Hepatocyte (in vitro differentiated cells): ENCODE results near the gene ZBTB7C. TPM values are rescaled to one million over a fixed set of nuclear protein-coding genes. Genes with fewer than 3 reads are reported as not detected.

Experiments
- DNase-seq: peaks from one replicate; pipeline ENCODE4 v3.0.0-alpha.2; 2016; ENCODE audit warnings: low spot score
- H2AFZ ChIP-seq: fragments of 200-600 bp; sonication (generic); 2 replicates; pipeline ENCODE4 v1.6.0; 2016; ENCODE audit warnings: antibody characterized with exemption, mild to moderate bottlenecking
- H3K27ac ChIP-seq: fragments of 200-600 bp; sonication (generic); 2 replicates; pipeline ENCODE4 v1.5.1; 2016; ENCODE audit warnings: mild to moderate bottlenecking
- H3K27me3 ChIP-seq: fragments of 200-600 bp; sonication (generic); 2 replicates; pipeline ENCODE4 v1.6.1; 2016
- H3K36me3 ChIP-seq: fragments of 200-600 bp; sonication (generic); replicated peaks from 2 replicates; pipeline ENCODE4 v1.5.1; 2016; ENCODE audit warnings: low read depth; ENCODE audit not compliant: insufficient read depth
- H3K4me1 ChIP-seq: fragments of 200-600 bp; sonication (generic); 2 replicates; pipeline ENCODE4 v1.5.1; 2016; ENCODE audit warnings: mild to moderate bottlenecking, moderate library complexity; ENCODE audit not compliant: insufficient read depth
- H3K4me2 ChIP-seq: fragments of 200-600 bp; sonication (generic); 2 replicates; pipeline ENCODE4 v1.6.0; 2016
- H3K4me3 ChIP-seq: fragments of 200-600 bp; sonication (generic); 2 replicates; pipeline ENCODE4 v1.5.1; 2016; ENCODE audit warnings: mild to moderate bottlenecking
- H3K79me2 ChIP-seq: fragments of 200-600 bp; sonication (generic); 2 replicates; pipeline ENCODE4 v1.6.0; 2017; ENCODE audit warnings: mild to moderate bottlenecking
- H3K9me2 ChIP-seq: fragments of 200-600 bp; sonication (generic); replicated peaks from 2 replicates; pipeline ENCODE4 v1.6.0; 2017; ENCODE audit warnings: mild to moderate bottlenecking; ENCODE audit not compliant: insufficient read depth
- H3K9me3 ChIP-seq: fragments of 200-600 bp; sonication (generic); 2 replicates; pipeline ENCODE4 v1.5.1; 2016; ENCODE audit warnings: low read depth, mild to moderate bottlenecking
- H4K20me1 ChIP-seq: fragments of 200-600 bp; sonication (generic); 2 replicates; pipeline ENCODE4 v1.6.0; 2016; ENCODE audit warnings: mild to moderate bottlenecking; ENCODE audit not compliant: insufficient read depth, poor library complexity, severe bottlenecking
- EZH2 ChIP-seq: fragments of 200-600 bp; sonication (generic); IDR thresholded peaks from 2 replicates; pipeline ENCODE4 v1.6.1; 2016; ENCODE audit warnings: antibody characterized with exemption, mild to moderate bottlenecking, borderline replicate concordance
- EZH2phosphoT487 ChIP-seq: fragments of 200-600 bp; sonication (generic); IDR thresholded peaks from one replicate; pipeline ENCODE4 v1.6.1; 2018; ENCODE audit warnings: antibody characterized with exemption, mild to moderate bottlenecking, low read depth, moderate library complexity; ENCODE audit not compliant: unreplicated experiment, severe bottlenecking
- WGBS: methylation state at CpG from one replicate; pipeline ENCODE4 v1.1.6; 2016; ENCODE audit warnings: low lambda C conversion rate; ENCODE audit errors: missing lambda C conversion rate; 5-methylcytosine and 5-hydroxymethylcytosine counted together
- polyA plus RNA-seq: library from polyadenylated mRNA; unstranded; fragments of >200 nt; fragmentation: Nextera tagmentation; extraction: Ambion mirVana; gene quantifications from 2 replicates; pipeline ENCODE4 v1.2.1, GENCODE V29; 2016
- total RNA-seq: library from RNA; depleted of rRNA; stranded (reverse); fragments of >200 nt; gene quantifications from 2 replicates; pipeline ENCODE4 v1.2.3, GENCODE V29; 2014
- TF ChIP-seq, protein P1 (sequence below): fragments of 200-600 bp; sonication (generic); IDR thresholded peaks from 2 replicates; pipeline ENCODE4 v1.5.1; 2016; ENCODE audit warnings: antibody characterized with exemption, mild to moderate bottlenecking; ENCODE audit not compliant: poor library complexity

The ZBTB7C gene
- total and polyA plus RNA-seq, 2 experiments from 2014 or later, result 0.70 to 1.0 TPM

- Histone ChIP-seq H3K4me2 (no peak overlapping the region), H3K4me1 (no peaks in the 10 kb centered on the region), H3K79me2 (no peaks in the 10 kb centered on the region), H3K9me3 (no peaks in the 10 kb centered on the region), H3K27me3 (peaks cover 35% of the 10 kb centered on the region), H3K4me3 (no peak overlapping the region), H3K36me3 (no peaks in the 10 kb centered on the region), H3K9me2 (no peaks in the 10 kb centered on the region), H3K27ac (no peak overlapping the region), H4K20me1 (no peaks in the 10 kb centered on the region), H2AFZ (no peak overlapping the region)
- DNase-seq, result no peak
- TF ChIP-seq EZH2phosphoT487, result no peak
- TF ChIP-seq, protein P1, sequence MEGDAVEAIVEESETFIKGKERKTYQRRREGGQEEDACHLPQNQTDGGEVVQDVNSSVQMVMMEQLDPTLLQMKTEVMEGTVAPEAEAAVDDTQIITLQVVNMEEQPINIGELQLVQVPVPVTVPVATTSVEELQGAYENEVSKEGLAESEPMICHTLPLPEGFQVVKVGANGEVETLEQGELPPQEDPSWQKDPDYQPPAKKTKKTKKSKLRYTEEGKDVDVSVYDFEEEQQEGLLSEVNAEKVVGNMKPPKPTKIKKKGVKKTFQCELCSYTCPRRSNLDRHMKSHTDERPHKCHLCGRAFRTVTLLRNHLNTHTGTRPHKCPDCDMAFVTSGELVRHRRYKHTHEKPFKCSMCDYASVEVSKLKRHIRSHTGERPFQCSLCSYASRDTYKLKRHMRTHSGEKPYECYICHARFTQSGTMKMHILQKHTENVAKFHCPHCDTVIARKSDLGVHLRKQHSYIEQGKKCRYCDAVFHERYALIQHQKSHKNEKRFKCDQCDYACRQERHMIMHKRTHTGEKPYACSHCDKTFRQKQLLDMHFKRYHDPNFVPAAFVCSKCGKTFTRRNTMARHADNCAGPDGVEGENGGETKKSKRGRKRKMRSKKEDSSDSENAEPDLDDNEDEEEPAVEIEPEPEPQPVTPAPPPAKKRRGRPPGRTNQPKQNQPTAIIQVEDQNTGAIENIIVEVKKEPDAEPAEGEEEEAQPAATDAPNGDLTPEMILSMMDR, result no peak
- no peak for TF ChIP-seq EZH2
- 85% methylated on average over 5 of the region's 5 CpGs for WGBS
These were observed 12.6 kb downstream of the ZBTB7C start for GRCh38 chr18:48396561-48396960.

DNA sequence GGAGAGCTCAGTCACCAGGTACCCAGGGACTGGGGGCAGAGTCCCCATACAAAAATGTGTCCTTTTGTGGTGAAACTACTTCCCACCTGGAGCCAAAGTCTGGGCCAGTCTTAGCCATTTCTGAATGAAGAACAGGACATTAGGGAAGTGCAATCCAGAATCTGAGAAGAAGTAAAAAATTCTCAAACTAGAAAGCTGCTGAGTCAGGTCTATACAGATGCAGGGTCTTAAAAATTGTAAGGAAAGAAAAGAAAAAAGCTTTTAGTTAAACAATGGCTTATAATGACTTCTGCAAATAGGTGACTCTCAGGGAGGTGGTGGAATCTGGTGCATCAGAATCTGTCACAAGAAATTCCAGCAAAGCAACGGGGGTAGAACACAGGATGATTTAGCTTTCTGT lies 13.5 kb downstream of the ZBTB7C start:
- DNase-seq, result no peak
- no peaks in the 10 kb centered on the region for H3K36me3 ChIP-seq
- TF ChIP-seq, protein P1, result no peak
- TF ChIP-seq EZH2 (no peak), EZH2phosphoT487 (no peak)
- WGBS, result 56% methylated on average over 1 of the region's 1 CpG
- no peaks in the 10 kb centered on the region for H3K79me2 ChIP-seq
- no peak overlapping the region for H3K4me2 ChIP-seq
- H3K9me3 ChIP-seq, result no peaks in the 10 kb centered on the region
- peaks cover 35% of the 10 kb centered on the region for H3K27me3 ChIP-seq
- H4K20me1 ChIP-seq, result no peaks in the 10 kb centered on the region
- H3K27ac ChIP-seq, result no peak overlapping the region
- H3K9me2 ChIP-seq, result no peaks in the 10 kb centered on the region
- no peaks in the 10 kb centered on the region for H3K4me1 ChIP-seq
- H2AFZ ChIP-seq, result no peak overlapping the region
- H3K4me3 ChIP-seq, result no peak overlapping the region

DNA sequence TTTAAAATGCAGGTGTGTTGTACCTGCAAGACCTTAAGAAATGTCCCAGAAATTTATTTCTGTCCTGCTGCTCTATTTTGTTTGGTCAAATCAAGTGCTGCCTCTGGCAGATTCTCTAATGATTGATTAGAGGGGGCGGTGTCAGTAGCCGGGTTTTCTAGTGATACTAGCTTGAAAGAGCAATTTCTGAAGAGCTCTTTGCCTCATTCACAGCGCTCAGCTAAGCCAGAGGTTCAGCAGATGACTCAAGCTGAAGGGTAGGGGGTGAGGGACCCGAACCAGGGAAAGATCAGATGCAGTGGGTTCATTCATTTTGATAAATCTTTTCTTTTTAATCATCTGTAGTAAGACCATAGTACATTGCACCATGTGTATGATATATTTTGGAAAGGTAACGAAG lies 15.0 kb downstream of the ZBTB7C start:
- TF ChIP-seq EZH2, result no peak
- TF ChIP-seq EZH2phosphoT487, result no peak
- TF ChIP-seq, protein P1, result no peak
- Histone ChIP-seq H3K4me2 (no peak overlapping the region), H3K9me2 (no peaks in the 10 kb centered on the region), H3K4me1 (no peaks in the 10 kb centered on the region), H2AFZ (no peak overlapping the region), H4K20me1 (no peaks in the 10 kb centered on the region), H3K27me3 (peaks cover 31% of the 10 kb centered on the region), H3K9me3 (no peaks in the 10 kb centered on the region), H3K27ac (no peak overlapping the region), H3K36me3 (no peaks in the 10 kb centered on the region), H3K79me2 (no peaks in the 10 kb centered on the region), H3K4me3 (no peak overlapping the region)
- no peak for DNase-seq
- 68% methylated on average over 5 of the region's 5 CpGs for WGBS

- TF ChIP-seq EZH2phosphoT487, result no peak
- no peak for TF ChIP-seq EZH2
- TF ChIP-seq, protein P1, result no peak
- DNase-seq, result no peak
- H4K20me1 ChIP-seq, result no peaks in the 10 kb centered on the region
- no peak overlapping the region for H3K27ac ChIP-seq
- H3K9me3 ChIP-seq, result no peaks in the 10 kb centered on the region
- no peaks in the 10 kb centered on the region for H3K36me3 ChIP-seq
- no peak overlapping the region for H3K4me2 ChIP-seq
- no peaks in the 10 kb centered on the region for H3K4me1 ChIP-seq
- no peaks in the 10 kb centered on the region for H3K9me2 ChIP-seq
- H3K79me2 ChIP-seq, result no peaks in the 10 kb centered on the region
- H3K27me3 ChIP-seq, result peaks cover 29% of the 10 kb centered on the region
- H3K4me3 ChIP-seq, result no peak overlapping the region
- no peak overlapping the region for H2AFZ ChIP-seq
- 0% methylated on average over 1 of the region's 1 CpG for WGBS
These were observed 15.4 kb downstream of the ZBTB7C start for GRCh38 chr18:48393776-48394175.
